GM18508 (cell line): ENCODE measurements around the gene SEPTIN10.
"Not testable (repeated sequence)": the region's sequence is repeated elsewhere in the genome, so short reads cannot be mapped to it uniquely, and the experiment has no call there.

ENCODE experiments used
- ATAC-seq: cut with Tn5 transposase; IDR thresholded peaks from one replicate; pipeline ENCODE4 v1.9.1; 2021; ENCODE audit warnings: moderate number of reproducible peaks; ENCODE audit not compliant: insufficient read depth, unreplicated experiment

The SEPTIN10 gene

DNA sequence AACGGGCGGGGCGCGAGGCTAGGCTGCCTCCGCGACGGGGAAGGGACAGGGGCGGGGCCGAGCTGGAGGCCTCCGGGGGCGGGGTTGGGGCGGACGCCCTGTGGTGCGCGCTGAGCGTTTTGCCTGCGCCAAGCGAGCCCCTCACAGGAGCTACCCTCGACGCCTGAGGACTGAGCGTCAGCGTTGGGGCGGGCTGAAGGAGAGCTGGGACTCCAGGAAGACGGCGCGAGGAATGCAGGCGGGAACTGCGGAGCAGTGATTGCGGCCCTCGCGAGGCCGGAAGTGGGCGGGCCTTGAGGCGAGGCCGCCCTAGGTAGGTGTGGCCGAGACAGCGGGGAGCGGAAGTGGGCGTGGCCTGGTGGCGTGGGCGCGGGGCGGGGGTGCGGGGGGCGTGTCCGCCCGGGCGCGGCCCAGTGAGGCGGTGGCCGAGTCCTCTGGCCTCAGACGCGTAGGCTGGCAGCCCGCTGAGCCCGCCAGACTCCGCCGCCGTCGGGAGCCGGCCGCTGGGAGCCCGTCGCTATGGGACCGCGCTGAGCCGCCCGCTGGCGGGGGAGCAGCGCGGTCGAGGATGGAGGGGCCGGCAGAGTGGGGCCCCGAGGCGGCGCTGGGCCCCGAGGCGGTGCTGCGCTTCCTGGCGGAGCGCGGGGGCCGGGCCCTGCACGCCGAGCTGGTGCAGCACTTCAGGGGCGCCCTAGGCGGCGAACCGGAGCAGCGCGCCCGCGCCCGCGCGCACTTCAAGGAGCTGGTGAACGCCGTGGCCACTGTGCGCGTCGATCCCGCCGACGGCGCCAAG lies at the start of gene SEPTIN10, which contains the start of gene SOWAHC:
Gene SEPTIN10, minus strand, starts transcription at position 45 of the 793 bp plus-strand sequence. CDS start 139 bp downstream, outside the sequence.
Gene SOWAHC, plus strand, starts transcription at position 443 of the 793 bp plus-strand sequence. Its CDS starts 126 bp downstream, at position 569.
- ATAC-seq = no peak

DNA sequence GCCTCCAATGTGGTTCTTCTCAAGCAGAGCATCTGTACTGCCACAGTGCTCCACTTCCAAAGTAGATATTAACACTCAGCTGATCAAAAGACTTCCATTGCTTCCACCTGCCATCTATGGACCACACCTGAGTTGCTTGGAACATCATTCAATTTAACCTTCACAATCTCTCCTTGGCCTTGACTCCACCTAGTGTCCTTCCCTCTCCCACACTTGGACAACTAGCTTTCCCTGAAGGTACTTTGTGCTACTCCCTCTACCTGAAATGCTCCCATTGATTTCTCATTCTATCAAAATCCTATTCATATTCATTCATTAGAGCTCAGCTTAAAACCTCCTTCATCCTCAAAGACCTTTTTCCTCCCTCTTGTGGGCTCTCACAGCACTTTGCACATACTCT lies 49.1 kb upstream of the SEPTIN10 start:
- ATAC-seq = no peak

DNA sequence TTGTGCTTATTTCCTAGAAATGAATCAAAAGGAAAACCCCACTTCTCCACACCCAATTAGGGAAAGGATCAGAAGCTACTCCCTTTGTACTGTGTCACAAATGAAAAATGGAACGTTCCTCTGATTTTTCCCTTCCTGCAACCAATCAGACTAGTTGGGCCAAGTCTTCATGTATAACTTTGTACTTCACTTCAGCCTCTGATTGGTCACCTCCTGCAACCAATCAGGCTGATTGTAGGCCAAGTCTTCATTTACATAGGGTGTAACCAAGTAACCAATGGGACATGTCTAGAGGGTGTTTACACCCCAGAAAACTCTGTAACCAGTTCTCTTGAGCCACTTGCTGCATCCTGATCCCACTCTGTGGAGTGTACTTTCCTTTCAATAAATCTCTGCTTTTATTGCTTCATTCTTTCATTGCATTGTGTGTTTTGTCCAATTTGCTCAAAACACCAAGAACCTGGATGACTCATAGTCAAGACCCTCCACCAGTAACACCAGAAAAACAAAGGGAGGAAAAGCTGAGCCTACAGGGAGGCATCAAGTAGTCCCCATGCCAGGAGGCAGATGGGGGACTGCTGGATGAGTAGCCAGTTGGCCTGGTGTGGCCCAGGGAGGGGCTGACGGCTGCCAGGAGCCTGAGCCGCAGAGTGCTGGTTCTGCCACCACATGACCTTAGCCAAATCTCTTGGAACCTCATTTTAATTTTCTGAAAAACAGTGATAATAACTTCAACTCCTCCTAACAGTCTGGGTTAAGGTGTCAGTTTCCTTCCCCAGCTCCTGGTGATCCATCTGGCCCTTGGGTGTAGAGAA lies 46.5 kb upstream of the SEPTIN10 start:
- no peak for ATAC-seq

GRCh38 chr2:109659396-109660045 lies 45.8 kb upstream of the SEPTIN10 start:
- ATAC-seq = no peak

DNA sequence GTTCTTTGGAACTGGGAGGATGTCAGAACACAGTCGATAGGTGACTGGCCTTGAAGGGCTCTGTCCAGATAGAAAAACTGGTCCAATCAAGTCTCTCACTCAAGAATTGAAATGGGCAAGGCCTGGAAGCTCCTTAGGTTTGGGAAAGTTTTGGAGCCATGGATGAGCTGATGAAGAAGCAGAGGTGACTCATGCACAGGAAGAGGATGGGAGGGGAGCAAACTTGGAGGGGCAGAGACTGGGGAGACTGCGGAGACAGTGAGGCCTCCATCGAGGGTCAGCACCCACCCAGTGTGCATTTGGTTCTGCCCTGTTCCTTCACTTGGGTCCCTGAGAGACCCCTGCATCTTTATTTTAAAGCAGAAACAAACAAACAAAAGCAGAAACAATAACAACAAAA lies 41.5 kb upstream of the SEPTIN10 start:
- no peak for ATAC-seq

- ATAC-seq = no peak
Measured at GRCh38 chr2:109654326-109655050, 40.7 kb upstream of the SEPTIN10 start.

DNA sequence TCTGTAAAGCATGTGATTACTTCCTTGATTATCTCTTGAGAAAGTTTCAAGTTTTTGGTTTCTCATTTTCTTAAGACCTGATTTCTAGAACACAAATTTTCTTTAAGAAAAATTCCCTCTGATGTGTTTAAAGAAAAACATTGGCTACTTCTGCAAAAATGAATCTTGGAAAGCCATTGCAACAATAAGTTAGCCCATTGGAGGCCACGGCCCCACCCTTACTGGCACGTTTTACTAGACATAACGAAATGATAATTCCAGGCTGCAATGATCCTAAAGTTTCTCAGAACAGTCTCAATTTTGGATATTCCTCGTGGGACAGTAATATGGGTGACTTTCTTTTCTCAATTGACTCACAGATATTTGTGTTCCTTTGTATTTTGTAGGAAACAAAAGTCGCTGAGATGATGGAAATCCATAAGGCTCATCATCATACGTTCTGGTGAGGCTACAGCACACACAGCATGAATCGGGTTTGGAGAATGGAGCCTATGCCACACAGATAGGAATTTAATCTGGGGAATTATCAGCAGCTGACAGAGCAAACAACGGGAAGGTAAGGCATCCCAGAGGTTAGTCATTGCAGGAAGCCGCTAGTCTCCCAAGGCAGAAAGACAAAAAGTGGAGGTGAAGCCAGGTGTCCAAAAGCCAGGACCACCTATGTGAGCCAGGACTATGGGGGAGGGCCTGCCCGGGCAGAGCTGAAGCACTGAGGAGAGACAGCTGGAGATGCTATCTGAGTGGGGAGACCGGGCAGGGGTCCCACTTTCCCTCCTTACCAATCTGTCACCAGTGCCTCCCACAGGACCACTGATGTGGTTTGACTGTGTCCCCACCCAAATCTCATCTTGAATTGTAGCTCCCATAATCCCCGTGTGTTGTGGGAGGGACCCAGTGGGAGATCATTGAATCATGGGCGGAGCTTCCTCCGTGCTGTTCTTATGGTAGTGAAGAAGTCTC lies 36.2 kb upstream of the SEPTIN10 start:
- no peak for ATAC-seq

- ATAC-seq = no peak
Measured at GRCh38 chr2:109648041-109648527, 34.3 kb upstream of the SEPTIN10 start.

GRCh38 chr2:109647636-109648035 lies 33.9 kb upstream of the SEPTIN10 start:
- no peak for ATAC-seq

- no peak for ATAC-seq
Measured at GRCh38 chr2:109646961-109647360, 33.2 kb upstream of the SEPTIN10 start.

- no peak for ATAC-seq
Measured at GRCh38 chr2:109645412-109646184, 31.8 kb upstream of the SEPTIN10 start.

DNA sequence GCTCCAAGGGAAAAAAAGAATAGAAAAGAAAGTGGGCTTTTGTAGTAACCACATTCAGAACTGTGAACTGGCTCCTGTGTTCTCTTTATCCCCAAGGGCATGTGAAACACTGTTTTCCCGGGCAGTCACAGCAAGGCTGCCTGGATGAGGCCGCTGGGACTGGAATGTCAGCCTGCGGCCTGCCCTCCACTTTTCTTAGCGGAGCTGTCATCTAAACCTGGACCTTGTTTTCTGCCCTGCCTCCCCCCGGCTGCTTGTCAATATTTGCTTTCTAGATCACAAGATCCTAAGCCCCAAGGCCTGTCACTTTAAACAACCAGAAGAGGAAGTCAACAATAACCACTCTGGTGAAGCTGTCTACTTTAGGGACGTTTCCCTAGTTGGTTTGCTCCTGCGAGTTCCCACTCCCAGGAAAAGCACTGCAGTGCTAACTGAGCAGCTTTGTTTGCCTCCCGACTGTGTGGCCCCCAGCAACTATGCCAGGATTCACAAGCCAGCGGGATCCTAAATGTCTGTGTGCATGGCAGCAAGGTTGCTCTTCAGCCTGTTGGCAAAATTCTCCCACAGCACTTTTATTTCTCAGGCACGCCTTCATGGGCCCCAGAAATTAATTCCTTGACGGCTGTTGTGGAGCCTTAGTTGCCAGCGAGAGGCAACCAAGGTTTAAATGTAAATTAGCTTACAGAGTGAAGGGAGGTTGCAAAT lies 31.0 kb upstream of the SEPTIN10 start:
- no peak for ATAC-seq

DNA sequence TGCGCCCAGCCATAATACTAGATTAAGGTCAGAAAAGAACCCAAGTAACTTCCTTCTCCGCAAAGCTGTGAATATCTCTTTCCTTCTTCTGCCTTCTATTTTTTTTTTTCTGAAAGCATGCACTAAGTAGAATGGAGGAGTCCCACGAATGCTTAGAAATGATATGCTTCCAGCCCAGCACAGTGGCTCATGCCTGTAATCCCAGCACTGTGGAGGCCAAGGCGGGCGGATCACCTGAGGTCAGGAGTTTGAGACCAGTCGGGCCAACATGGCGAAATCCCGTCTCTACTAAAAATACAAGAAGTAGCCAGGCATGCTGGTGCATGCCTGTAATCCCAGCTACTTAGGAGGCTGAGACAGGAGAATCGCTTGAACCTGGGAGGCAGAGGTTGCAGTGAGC lies 26.2 kb upstream of the SEPTIN10 start:
- not testable (repeated sequence) for ATAC-seq

- ATAC-seq = no peak
Measured at GRCh38 chr2:109638795-109639194, 25.0 kb upstream of the SEPTIN10 start.

DNA sequence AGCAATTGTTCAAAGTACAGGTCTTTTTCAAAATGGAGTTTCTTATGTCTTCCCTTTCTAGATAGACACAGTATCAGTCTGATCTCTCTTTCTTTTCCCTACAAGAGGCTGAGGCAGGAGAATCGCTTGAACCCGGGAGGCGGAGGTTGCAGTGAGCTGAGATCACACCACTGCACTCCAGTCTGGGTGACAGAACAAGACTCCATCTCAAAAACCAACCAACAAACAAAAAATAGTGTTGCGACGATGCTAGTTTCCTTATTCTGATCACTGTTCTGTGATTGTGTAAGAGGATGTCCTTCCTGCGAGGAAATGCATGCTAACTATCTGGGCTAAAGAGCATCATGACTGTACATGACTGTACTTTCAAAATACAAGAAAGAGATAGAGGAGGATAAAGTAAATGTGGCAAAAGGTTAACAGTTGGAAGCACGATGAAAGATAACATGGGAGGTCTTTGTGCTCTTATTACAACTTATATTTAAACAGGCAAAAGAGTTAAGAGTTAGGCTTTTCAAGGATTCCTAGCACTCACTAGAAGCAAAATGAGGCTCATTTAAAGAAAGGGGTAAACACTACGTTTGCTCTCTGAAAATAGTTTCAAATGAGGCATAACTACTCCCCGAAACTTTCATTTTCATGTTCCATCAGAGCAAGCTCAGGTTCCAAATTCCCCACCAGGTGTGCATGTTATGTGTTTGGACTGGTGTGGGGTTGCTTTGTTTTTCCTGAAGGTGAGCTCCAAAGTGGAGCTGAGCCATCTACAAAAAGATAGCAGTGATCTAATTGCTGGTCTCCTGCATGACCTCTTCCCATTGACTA lies 24.2 kb upstream of the SEPTIN10 start:
- ATAC-seq = no peak

GRCh38 chr2:109636317-109636716 lies 22.6 kb upstream of the SEPTIN10 start:
- ATAC-seq = no peak
